PFSK-1 (cell line): ENCODE data around the gene CCDC183.

Experiments used
- FOXP2 ChIP-seq: optimal IDR thresholded peaks from 2 replicates; pipeline ENCODE3; 2011; ENCODE audit warnings: borderline replicate concordance, control low read depth, inconsistent platforms; ENCODE audit not compliant: insufficient read depth; ENCODE audit errors: extremely low read length, extremely low read depth
- POLR2AphosphoS5 ChIP-seq: IDR thresholded peaks from 2 replicates; pipeline ENCODE4 v1.6.1; 2012; ENCODE audit warnings: low read depth, mild to moderate bottlenecking, control low read depth, low read length, moderate library complexity
- TAF1 ChIP-seq: IDR thresholded peaks from 2 replicates; pipeline ENCODE4 v1.6.1; 2012; ENCODE audit warnings: low read length, control low read depth, borderline replicate concordance; ENCODE audit not compliant: insufficient read depth
- TF ChIP-seq, protein P1 (sequence below), 2 experiments: IDR thresholded peaks; 2 replicates each; pipeline versions ENCODE4 v1.6.1 to v1.8.0; 2011 to 2012; ENCODE audit warnings: low read depth in 2 of 2, low read length in 2 of 2, control low read depth in 1 of 2, inconsistent platforms in 1 of 2, mild to moderate bottlenecking in 1 of 2, moderate library complexity in 1 of 2; ENCODE audit not compliant: insufficient read depth in 1 of 2

GRCh38 chr9:136829981-136830885, 34.1 kb downstream of the CCDC183 start:
- TF ChIP-seq POLR2AphosphoS5 (no peak), TAF1 (no peak), FOXP2 (no peak)
- TF ChIP-seq, protein P1, sequence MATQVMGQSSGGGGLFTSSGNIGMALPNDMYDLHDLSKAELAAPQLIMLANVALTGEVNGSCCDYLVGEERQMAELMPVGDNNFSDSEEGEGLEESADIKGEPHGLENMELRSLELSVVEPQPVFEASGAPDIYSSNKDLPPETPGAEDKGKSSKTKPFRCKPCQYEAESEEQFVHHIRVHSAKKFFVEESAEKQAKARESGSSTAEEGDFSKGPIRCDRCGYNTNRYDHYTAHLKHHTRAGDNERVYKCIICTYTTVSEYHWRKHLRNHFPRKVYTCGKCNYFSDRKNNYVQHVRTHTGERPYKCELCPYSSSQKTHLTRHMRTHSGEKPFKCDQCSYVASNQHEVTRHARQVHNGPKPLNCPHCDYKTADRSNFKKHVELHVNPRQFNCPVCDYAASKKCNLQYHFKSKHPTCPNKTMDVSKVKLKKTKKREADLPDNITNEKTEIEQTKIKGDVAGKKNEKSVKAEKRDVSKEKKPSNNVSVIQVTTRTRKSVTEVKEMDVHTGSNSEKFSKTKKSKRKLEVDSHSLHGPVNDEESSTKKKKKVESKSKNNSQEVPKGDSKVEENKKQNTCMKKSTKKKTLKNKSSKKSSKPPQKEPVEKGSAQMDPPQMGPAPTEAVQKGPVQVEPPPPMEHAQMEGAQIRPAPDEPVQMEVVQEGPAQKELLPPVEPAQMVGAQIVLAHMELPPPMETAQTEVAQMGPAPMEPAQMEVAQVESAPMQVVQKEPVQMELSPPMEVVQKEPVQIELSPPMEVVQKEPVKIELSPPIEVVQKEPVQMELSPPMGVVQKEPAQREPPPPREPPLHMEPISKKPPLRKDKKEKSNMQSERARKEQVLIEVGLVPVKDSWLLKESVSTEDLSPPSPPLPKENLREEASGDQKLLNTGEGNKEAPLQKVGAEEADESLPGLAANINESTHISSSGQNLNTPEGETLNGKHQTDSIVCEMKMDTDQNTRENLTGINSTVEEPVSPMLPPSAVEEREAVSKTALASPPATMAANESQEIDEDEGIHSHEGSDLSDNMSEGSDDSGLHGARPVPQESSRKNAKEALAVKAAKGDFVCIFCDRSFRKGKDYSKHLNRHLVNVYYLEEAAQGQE (IDR thresholded peaks at IDR 0.05; ENCODE audit: insufficient read depth in 1 of 2, low read depth in 2 of 2, low read length in 2 of 2): no peak
